HG02852 (cell line): ENCODE results near the gene SLC10A2.

Experiments used
- ATAC-seq: cut with Tn5 transposase; IDR thresholded peaks from one replicate; pipeline ENCODE4 v1.9.1; 2021; ENCODE audit warnings: mild to moderate bottlenecking, moderate library complexity; ENCODE audit not compliant: unreplicated experiment

SLC10A2 gene

GRCh38 chr13:103055166-103055565, 11.1 kb downstream of the SLC10A2 start:
- no peak for ATAC-seq

GRCh38 chr13:103046676-103047075, 19.5 kb downstream of the SLC10A2 start:
- no peak for ATAC-seq

- no peak for ATAC-seq
Observed at GRCh38 chr13:103044056-103044455, 22.2 kb downstream of the SLC10A2 start.

- ATAC-seq: no peak
Observed at GRCh38 chr13:103040006-103040405, 26.2 kb downstream of the SLC10A2 start.

GRCh38 chr13:103039183-103039582, 27.0 kb downstream of the SLC10A2 start:
- no peak for ATAC-seq

- ATAC-seq: no peak
Observed at GRCh38 chr13:103036268-103036667, 29.9 kb downstream of the SLC10A2 start.

- no peak for ATAC-seq
Observed at GRCh38 chr13:103033999-103034398, 32.2 kb downstream of the SLC10A2 start.

- peak; percentile 94 for ATAC-seq
Observed at GRCh38 chr13:103031332-103031873, 34.8 kb downstream of the SLC10A2 start.

- no peak for ATAC-seq
Observed at GRCh38 chr13:103030776-103031175, 35.4 kb downstream of the SLC10A2 start.

GRCh38 chr13:103029798-103030197, 36.4 kb downstream of the SLC10A2 start:
- no peak for ATAC-seq

- ATAC-seq: no peak
Observed at GRCh38 chr13:103022336-103022735, 43.9 kb downstream of the SLC10A2 start.

GRCh38 chr13:103018556-103018955, 47.7 kb downstream of the SLC10A2 start:
- ATAC-seq: no peak

GRCh38 chr13:103012646-103013045, 53.6 kb downstream of the SLC10A2 start:
- ATAC-seq: no peak

- ATAC-seq: no peak
Observed at GRCh38 chr13:103009051-103009840, 57.0 kb downstream of the SLC10A2 start.

GRCh38 chr13:103007427-103007762, 58.8 kb downstream of the SLC10A2 start:
- peak; percentile 38 for ATAC-seq

- ATAC-seq: peak; percentile 95
Observed at GRCh38 chr13:103006641-103007426, 59.4 kb downstream of the SLC10A2 start.

GRCh38 chr13:103004661-103005345, 61.4 kb downstream of the SLC10A2 start:
- ATAC-seq: no peak

- no peak for ATAC-seq
Observed at GRCh38 chr13:103003631-103004030, 62.6 kb downstream of the SLC10A2 start.

GRCh38 chr13:103002279-103002678, 63.9 kb downstream of the SLC10A2 start:
- ATAC-seq: no peak

GRCh38 chr13:103000157-103000556, 66.1 kb downstream of the SLC10A2 start:
- no peak for ATAC-seq

- no peak for ATAC-seq
Observed at GRCh38 chr13:102999499-102999898, 66.7 kb downstream of the SLC10A2 start.
